ENCODE results near the gene IL16.

DNA sequence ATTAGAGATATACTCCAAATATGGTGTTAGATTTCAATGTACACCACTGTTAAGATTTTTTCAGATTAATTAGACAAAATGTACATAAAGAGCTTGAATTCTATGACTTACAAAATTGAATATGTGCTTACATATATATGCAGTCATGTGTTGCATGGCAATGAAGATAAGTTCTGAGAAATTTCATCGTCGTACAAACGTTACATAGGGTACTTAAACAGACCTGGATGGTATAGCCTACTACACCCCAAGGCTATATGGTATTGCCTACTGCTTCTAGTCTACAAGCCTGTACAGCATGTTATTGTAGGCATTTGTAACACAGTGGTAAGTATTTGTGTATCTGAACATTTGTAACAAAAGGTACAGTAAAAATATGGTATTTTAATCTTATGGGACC is 9.3 kb downstream of the IL16 start:
- TF ChIP-seq POLR2A (IDR thresholded peaks at IDR 0.05; ENCODE audit: low read length) (no peak), CBX2 (IDR thresholded peaks at IDR 0.05; ENCODE audit: borderline replicate concordance, low read depth) (no peak), MAFK (IDR thresholded peaks at IDR 0.05; ENCODE audit: partially characterized antibody) (no peak)
